Neural cell (in vitro differentiated cells): ENCODE results near the gene MGAT5. TPM values are rescaled to one million over a fixed set of nuclear protein-coding genes. Genes with fewer than 3 reads are reported as not detected.

ENCODE experiments used
- H2AFZ ChIP-seq: fragments of 200-600, 300-800 bp; sonication (generic), shearing (Covaris generic); 2 replicates; pipeline ENCODE4 v1.6.0; 2014; ENCODE audit warnings: low read depth, mild to moderate bottlenecking, antibody characterized with exemption, low read length, moderate library complexity
- H3F3A ChIP-seq: fragments of 200-600 bp; shearing (Covaris generic); 2 replicates; pipeline ENCODE4 v1.6.1; 2016; ENCODE audit warnings: mild to moderate bottlenecking, moderate library complexity, mixed read lengths, antibody characterized with exemption, low read length; ENCODE audit not compliant: insufficient read depth, poor library complexity, severe bottlenecking
- H3K27ac ChIP-seq: fragments of 200-600, 300-800 bp; sonication (generic), shearing (Covaris generic); 2 replicates; pipeline ENCODE4 v1.5.1; 2014; ENCODE audit warnings: mild to moderate bottlenecking, low read length, moderate library complexity
- H3K27me3 ChIP-seq: fragments of 300-800, 200-600 bp; sonication (generic), shearing (Covaris generic); 2 replicates; pipeline ENCODE4 v1.6.0; 2014; ENCODE audit warnings: mild to moderate bottlenecking, low read depth, low read length, moderate library complexity; ENCODE audit not compliant: insufficient read depth
- H3K36me3 ChIP-seq: fragments of 300-800, 200-600 bp; sonication (generic), shearing (Covaris generic); 2 replicates; pipeline ENCODE4 v1.5.1; 2014; ENCODE audit warnings: mild to moderate bottlenecking, antibody characterized with exemption, low read length, moderate library complexity; ENCODE audit not compliant: insufficient read depth
- H3K4me2 ChIP-seq: fragments of 300-800, 200-600 bp; sonication (generic), shearing (Covaris generic); 2 replicates; pipeline ENCODE4 v1.6.0; 2014; ENCODE audit warnings: mild to moderate bottlenecking, low read length
- H3K4me3 ChIP-seq: fragments of 300-800, 200-600 bp; sonication (generic), shearing (Covaris generic); 2 replicates; pipeline ENCODE4 v1.5.1; 2014; ENCODE audit warnings: mild to moderate bottlenecking, low read length, moderate library complexity
- H3K79me2 ChIP-seq: fragments of 200-600 bp; shearing (Covaris generic); replicated peaks from 2 replicates; pipeline ENCODE4 v1.6.0; 2014; ENCODE audit warnings: mild to moderate bottlenecking, low read length, moderate library complexity; ENCODE audit not compliant: insufficient read depth
- H3K9ac ChIP-seq: fragments of 300-800, 200-600 bp; sonication (generic), shearing (Covaris generic); 2 replicates; pipeline ENCODE4 v1.6.1; 2016; ENCODE audit warnings: mild to moderate bottlenecking, low read length, mixed read lengths
- H3K9me2 ChIP-seq: fragments of 200-600 bp; shearing (Covaris generic); 2 replicates; pipeline ENCODE4 v1.6.1; 2016; ENCODE audit warnings: mild to moderate bottlenecking, low read length, mixed read lengths; ENCODE audit not compliant: insufficient read depth
- H3K9me3 ChIP-seq: fragments of 200-600, 300-800 bp; sonication (generic), shearing (Covaris generic); 2 replicates; pipeline ENCODE4 v1.6.1; 2016; ENCODE audit warnings: mild to moderate bottlenecking, mixed run types, low read length, moderate library complexity, mixed read lengths
- H4K20me1 ChIP-seq: fragments of 200-600 bp; shearing (Covaris generic); 2 replicates; pipeline ENCODE4 v1.6.1; 2016; ENCODE audit warnings: mild to moderate bottlenecking, mixed run types; ENCODE audit not compliant: insufficient read depth
- EP300 ChIP-seq: fragments of 450-650 bp; conservative IDR thresholded peaks from 2 replicates; pipeline ENCODE4 v1.6.1; 2014; ENCODE audit warnings: antibody characterized with exemption, mild to moderate bottlenecking, moderate library complexity; ENCODE audit not compliant: poor library complexity, severe bottlenecking
- EZH2 ChIP-seq: fragments of 200-600, 300-800 bp; shearing (Covaris generic), sonication (generic); IDR thresholded peaks from 2 replicates; pipeline ENCODE4 v1.6.1; 2014; ENCODE audit warnings: antibody characterized with exemption, low read length, borderline replicate concordance, mild to moderate bottlenecking; ENCODE audit not compliant: insufficient read depth, poor library complexity, severe bottlenecking
- MXI1 ChIP-seq: fragments of 450-650 bp; conservative IDR thresholded peaks from 2 replicates; pipeline ENCODE4 v1.6.1; 2014; ENCODE audit warnings: antibody characterized with exemption, mild to moderate bottlenecking; ENCODE audit not compliant: poor library complexity, severe bottlenecking
- POLR2AphosphoS5 ChIP-seq: IDR thresholded peaks from 2 replicates; pipeline ENCODE4 v1.6.1; 2012
- RAD21 ChIP-seq: fragments of 450-650 bp; conservative IDR thresholded peaks from 2 replicates; pipeline ENCODE4 v1.6.1; 2014; ENCODE audit warnings: antibody characterized with exemption, mild to moderate bottlenecking, moderate library complexity
- SMC3 ChIP-seq: fragments of 450-650 bp; conservative IDR thresholded peaks from 2 replicates; pipeline ENCODE4 v1.6.1; 2014; ENCODE audit warnings: antibody characterized with exemption, mild to moderate bottlenecking, moderate library complexity; ENCODE audit not compliant: poor library complexity
- TAF1 ChIP-seq: IDR thresholded peaks from 2 replicates; pipeline ENCODE4 v1.6.1; 2012; ENCODE audit warnings: low read depth
- polyA plus RNA-seq: library from polyadenylated mRNA; depleted of rRNA; stranded (reverse); fragments of >200 nt; gene quantifications from 2 replicates; pipeline ENCODE4 v1.2.3, GENCODE V29; 2014
- TF ChIP-seq, protein P1 (sequence below): fragments of 450-650 bp; IDR thresholded peaks from 2 replicates; pipeline ENCODE4 v1.5.1; 2014; ENCODE audit warnings: antibody characterized with exemption, mild to moderate bottlenecking, moderate library complexity; ENCODE audit not compliant: poor library complexity, severe bottlenecking
- TF ChIP-seq, protein P2 (sequence below): IDR thresholded peaks from 2 replicates; pipeline ENCODE4 v1.6.1; 2012; ENCODE audit warnings: borderline replicate concordance

MGAT5 gene
- polyA plus RNA-seq, 1 donor from 2014 or later = 40.9 TPM

DNA sequence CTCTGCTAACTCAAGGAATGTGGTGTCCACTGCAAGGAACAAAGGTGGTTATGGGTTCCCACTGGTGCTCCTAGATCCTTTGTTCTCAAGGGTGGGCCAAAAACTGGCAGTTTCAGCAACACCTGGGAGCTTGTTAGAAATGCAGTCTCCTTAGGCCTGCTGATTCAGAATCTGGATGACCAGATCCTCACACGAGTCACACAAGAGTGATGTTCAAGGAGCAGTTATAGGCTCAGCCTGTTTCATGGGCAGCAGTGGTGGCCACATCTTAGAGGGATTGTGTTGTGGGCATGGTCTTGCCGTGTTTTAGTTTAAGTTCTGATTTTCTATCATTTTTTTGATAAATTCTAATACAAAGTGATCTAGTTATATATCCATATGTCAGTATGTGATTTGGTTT is 28.7 kb upstream of the MGAT5 start:
- H3K36me3 ChIP-seq = no peaks in the 10 kb centered on the region
- H3K9me2 ChIP-seq = no peaks in the 10 kb centered on the region
- no peak overlapping the region for H3K9ac ChIP-seq
- no peaks in the 10 kb centered on the region for H4K20me1 ChIP-seq
- H3K4me3 ChIP-seq = no peak overlapping the region
- no peaks in the 10 kb centered on the region for H3K79me2 ChIP-seq
- H3K4me2 ChIP-seq = no peak overlapping the region
- no peak overlapping the region for H2AFZ ChIP-seq
- TF ChIP-seq EZH2 (no peak), MXI1 (no peak), RAD21 (no peak), POLR2AphosphoS5 (no peak), TAF1 (no peak), SMC3 (no peak), EP300 (no peak)
- TF ChIP-seq, protein P1, sequence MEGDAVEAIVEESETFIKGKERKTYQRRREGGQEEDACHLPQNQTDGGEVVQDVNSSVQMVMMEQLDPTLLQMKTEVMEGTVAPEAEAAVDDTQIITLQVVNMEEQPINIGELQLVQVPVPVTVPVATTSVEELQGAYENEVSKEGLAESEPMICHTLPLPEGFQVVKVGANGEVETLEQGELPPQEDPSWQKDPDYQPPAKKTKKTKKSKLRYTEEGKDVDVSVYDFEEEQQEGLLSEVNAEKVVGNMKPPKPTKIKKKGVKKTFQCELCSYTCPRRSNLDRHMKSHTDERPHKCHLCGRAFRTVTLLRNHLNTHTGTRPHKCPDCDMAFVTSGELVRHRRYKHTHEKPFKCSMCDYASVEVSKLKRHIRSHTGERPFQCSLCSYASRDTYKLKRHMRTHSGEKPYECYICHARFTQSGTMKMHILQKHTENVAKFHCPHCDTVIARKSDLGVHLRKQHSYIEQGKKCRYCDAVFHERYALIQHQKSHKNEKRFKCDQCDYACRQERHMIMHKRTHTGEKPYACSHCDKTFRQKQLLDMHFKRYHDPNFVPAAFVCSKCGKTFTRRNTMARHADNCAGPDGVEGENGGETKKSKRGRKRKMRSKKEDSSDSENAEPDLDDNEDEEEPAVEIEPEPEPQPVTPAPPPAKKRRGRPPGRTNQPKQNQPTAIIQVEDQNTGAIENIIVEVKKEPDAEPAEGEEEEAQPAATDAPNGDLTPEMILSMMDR = no peak
- TF ChIP-seq, protein P2, sequence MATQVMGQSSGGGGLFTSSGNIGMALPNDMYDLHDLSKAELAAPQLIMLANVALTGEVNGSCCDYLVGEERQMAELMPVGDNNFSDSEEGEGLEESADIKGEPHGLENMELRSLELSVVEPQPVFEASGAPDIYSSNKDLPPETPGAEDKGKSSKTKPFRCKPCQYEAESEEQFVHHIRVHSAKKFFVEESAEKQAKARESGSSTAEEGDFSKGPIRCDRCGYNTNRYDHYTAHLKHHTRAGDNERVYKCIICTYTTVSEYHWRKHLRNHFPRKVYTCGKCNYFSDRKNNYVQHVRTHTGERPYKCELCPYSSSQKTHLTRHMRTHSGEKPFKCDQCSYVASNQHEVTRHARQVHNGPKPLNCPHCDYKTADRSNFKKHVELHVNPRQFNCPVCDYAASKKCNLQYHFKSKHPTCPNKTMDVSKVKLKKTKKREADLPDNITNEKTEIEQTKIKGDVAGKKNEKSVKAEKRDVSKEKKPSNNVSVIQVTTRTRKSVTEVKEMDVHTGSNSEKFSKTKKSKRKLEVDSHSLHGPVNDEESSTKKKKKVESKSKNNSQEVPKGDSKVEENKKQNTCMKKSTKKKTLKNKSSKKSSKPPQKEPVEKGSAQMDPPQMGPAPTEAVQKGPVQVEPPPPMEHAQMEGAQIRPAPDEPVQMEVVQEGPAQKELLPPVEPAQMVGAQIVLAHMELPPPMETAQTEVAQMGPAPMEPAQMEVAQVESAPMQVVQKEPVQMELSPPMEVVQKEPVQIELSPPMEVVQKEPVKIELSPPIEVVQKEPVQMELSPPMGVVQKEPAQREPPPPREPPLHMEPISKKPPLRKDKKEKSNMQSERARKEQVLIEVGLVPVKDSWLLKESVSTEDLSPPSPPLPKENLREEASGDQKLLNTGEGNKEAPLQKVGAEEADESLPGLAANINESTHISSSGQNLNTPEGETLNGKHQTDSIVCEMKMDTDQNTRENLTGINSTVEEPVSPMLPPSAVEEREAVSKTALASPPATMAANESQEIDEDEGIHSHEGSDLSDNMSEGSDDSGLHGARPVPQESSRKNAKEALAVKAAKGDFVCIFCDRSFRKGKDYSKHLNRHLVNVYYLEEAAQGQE = no peak
- H3K9me3 ChIP-seq = no peaks in the 10 kb centered on the region
- H3K27me3 ChIP-seq = no peaks in the 10 kb centered on the region
- no peak overlapping the region for H3K27ac ChIP-seq
- no peaks in the 10 kb centered on the region for H3F3A ChIP-seq

DNA sequence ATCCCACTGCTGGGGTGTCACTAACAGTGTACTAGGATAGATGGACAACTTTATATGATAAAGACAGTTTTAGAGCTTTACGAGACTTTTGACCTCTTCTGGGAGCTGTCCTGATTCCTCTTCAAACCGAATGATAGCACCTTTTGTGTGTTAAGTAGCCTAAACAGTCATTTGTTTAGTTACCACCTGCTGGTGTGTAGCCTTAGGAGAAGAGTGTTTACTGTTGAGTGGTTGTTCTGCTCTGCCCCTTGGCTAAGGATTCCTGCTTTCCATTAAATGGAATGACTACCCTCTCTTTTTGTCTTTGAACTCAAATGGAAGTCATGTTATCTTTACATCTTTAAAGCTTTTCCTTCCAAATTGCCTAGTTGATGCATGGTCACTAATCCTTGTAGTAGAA is 28.0 kb upstream of the MGAT5 start:
- Histone ChIP-seq H3K4me2 (no peak overlapping the region), H3K9ac (no peak overlapping the region), H3K9me3 (peaks cover 5% of the 10 kb centered on the region), H3K9me2 (no peaks in the 10 kb centered on the region), H2AFZ (no peak overlapping the region), H4K20me1 (no peaks in the 10 kb centered on the region), H3K4me3 (no peak overlapping the region), H3K79me2 (no peaks in the 10 kb centered on the region), H3K36me3 (no peaks in the 10 kb centered on the region), H3F3A (no peaks in the 10 kb centered on the region), H3K27me3 (no peaks in the 10 kb centered on the region), H3K27ac (no peak overlapping the region)
- TF ChIP-seq SMC3 = no peak

DNA sequence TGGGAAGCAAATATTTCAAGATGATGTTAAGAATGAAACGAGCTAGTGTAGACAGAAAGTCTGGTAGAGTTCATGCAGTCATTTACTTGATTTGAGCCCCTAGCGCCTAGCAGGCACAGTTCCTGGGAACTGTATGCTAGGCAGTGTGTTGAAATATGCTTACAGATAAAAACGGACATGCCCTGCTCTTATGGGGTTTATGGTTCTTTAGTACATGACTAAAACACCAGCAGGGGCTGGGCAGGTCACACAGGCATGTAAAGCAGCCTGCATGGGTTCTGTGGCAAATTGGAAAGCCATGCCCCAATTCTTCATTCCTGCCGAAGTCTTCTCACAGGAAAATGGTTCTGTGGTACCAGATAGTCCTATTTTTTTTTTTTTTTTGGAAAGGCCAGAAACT is 27.3 kb upstream of the MGAT5 start:
- Histone ChIP-seq H3K4me2 (no peak overlapping the region), H4K20me1 (no peaks in the 10 kb centered on the region), H3K9me2 (no peaks in the 10 kb centered on the region), H3K9ac (no peak overlapping the region), H3K4me3 (no peak overlapping the region), H3K27me3 (no peaks in the 10 kb centered on the region), H3K36me3 (no peaks in the 10 kb centered on the region), H3K79me2 (no peaks in the 10 kb centered on the region), H2AFZ (no peak overlapping the region), H3K9me3 (peaks cover 6% of the 10 kb centered on the region), H3K27ac (no peak overlapping the region), H3F3A (no peaks in the 10 kb centered on the region)
- TF ChIP-seq, protein P2 = no peak
- TF ChIP-seq MXI1 (no peak), EZH2 (no peak), TAF1 (no peak), EP300 (no peak), RAD21 (no peak), POLR2AphosphoS5 (no peak), SMC3 (no peak)
- TF ChIP-seq, protein P1 = no peak
